Measurements from ENCODE around the gene SPATA1.

- TF ChIP-seq SMC3 (IDR thresholded peaks at IDR 0.05; ENCODE audit: low read depth, low read length), result no peak
- TF ChIP-seq REST (IDR thresholded peaks at IDR 0.05; ENCODE audit: low read depth, low read length), result no peak
- no peak for TF ChIP-seq POLR2AphosphoS5 (IDR thresholded peaks at IDR 0.05; ENCODE audit: low read depth, low read length)
- TF ChIP-seq ELF1 (IDR thresholded peaks at IDR 0.05), result no peak
Observed at GRCh38 chr1:84598418-84598817, 92.2 kb downstream of the SPATA1 start.
